Neural progenitor cell (in vitro differentiated cells): Measurements from ENCODE around the gene NAT8L. TPM values are rescaled to one million over a fixed set of nuclear protein-coding genes. Genes with fewer than 3 reads are reported as not detected.

Experiments used
- DNase-seq: peaks from one replicate; pipeline ENCODE4 v3.0.0-alpha.2; 2016; ENCODE audit warnings: low spot score
- H2AFZ ChIP-seq: fragments of 200-600 bp; sonication (generic); replicated peaks from 2 replicates; pipeline ENCODE4 v1.6.1; 2016; ENCODE audit warnings: antibody characterized with exemption
- H3F3A ChIP-seq: fragments of 200-600 bp; sonication (generic); 2 replicates; pipeline ENCODE4 v1.6.1; 2016; ENCODE audit warnings: antibody characterized with exemption, low read depth
- H3K27ac ChIP-seq: fragments of 200-600 bp; sonication (generic); 2 replicates; pipeline ENCODE4 v1.5.1; 2016; ENCODE audit warnings: mild to moderate bottlenecking
- H3K27me3 ChIP-seq: fragments of 200-600 bp; sonication (generic); 2 replicates; pipeline ENCODE4 v1.6.1; 2016; ENCODE audit warnings: mild to moderate bottlenecking, moderate library complexity
- H3K36me3 ChIP-seq: fragments of 200-600 bp; sonication (generic); 2 replicates; pipeline ENCODE4 v1.5.1; 2016
- H3K4me1 ChIP-seq: fragments of 200-600 bp; sonication (generic); 2 replicates; pipeline ENCODE4 v1.6.1; 2016; ENCODE audit warnings: mixed run types
- H3K4me2 ChIP-seq: fragments of 200-600 bp; sonication (generic); 2 replicates; pipeline ENCODE4 v1.6.1; 2016
- H3K4me3 ChIP-seq: fragments of 200-600 bp; sonication (generic); 2 replicates; pipeline ENCODE4 v1.5.1; 2016
- H3K79me2 ChIP-seq: fragments of 200-600 bp; sonication (generic); 2 replicates; pipeline ENCODE4 v1.6.1; 2016; ENCODE audit warnings: low read depth
- H3K9ac ChIP-seq: fragments of 200-600 bp; sonication (generic); 2 replicates; pipeline ENCODE4 v1.6.1; 2016
- H3K9me3 ChIP-seq: fragments of 200-600 bp; sonication (generic); 2 replicates; pipeline ENCODE4 v1.5.1; 2016; ENCODE audit warnings: low read depth
- H4K20me1 ChIP-seq: fragments of 200-600 bp; sonication (generic); 2 replicates; pipeline ENCODE4 v1.6.1; 2016; ENCODE audit warnings: low read depth
- H3K27ac Mint-ChIP-seq: 3 replicates; pipeline ENCODE4 v1.8.0; 2021; ENCODE audit warnings: mixed read lengths
- H3K27me3 Mint-ChIP-seq: 2 replicates; pipeline ENCODE4 v1.8.0; 2022; ENCODE audit warnings: low read depth, mild to moderate bottlenecking, inconsistent platforms, moderate library complexity, mixed read lengths; ENCODE audit not compliant: insufficient read depth
- H3K36me3 Mint-ChIP-seq: 3 replicates; pipeline ENCODE4 v1.8.0; 2021; ENCODE audit warnings: mixed read lengths
- H3K4me1 Mint-ChIP-seq: 3 replicates; pipeline ENCODE4 v1.8.0; 2021; ENCODE audit warnings: mixed read lengths
- H3K4me3 Mint-ChIP-seq: 3 replicates; pipeline ENCODE4 v1.8.0; 2021; ENCODE audit warnings: mild to moderate bottlenecking, moderate library complexity, mixed read lengths
- H3K9me3 Mint-ChIP-seq: 3 replicates; pipeline ENCODE4 v1.8.0; 2020; ENCODE audit warnings: mixed read lengths
- EZH2 ChIP-seq: fragments of 200-600 bp; sonication (generic); IDR thresholded peaks from 2 replicates; pipeline ENCODE4 v1.6.1; 2017; ENCODE audit warnings: antibody characterized with exemption, mild to moderate bottlenecking, moderate library complexity
- EZH2phosphoT487 ChIP-seq: fragments of 200-600 bp; sonication (generic); IDR thresholded peaks from 2 replicates; pipeline ENCODE4 v1.6.1; 2017; ENCODE audit warnings: antibody characterized with exemption
- total RNA-seq: library from RNA; depleted of rRNA; stranded (reverse); fragments of >200 nt; gene quantifications from 2 replicates; pipeline ENCODE4 v1.2.3, GENCODE V29; 2015; ENCODE audit warnings: low replicate concordance
- TF ChIP-seq, protein P1 (sequence below): fragments of 200-600 bp; sonication (generic); IDR thresholded peaks from 2 replicates; pipeline ENCODE4 v1.5.1; 2017; ENCODE audit warnings: antibody characterized with exemption, mild to moderate bottlenecking

NAT8L gene
- total RNA-seq, 1 donor from 2014 or later, result 0.62 TPM

- Histone ChIP-seq H3K36me3 (no peaks in the 10 kb centered on the region), H2AFZ (no peak overlapping the region), H3K4me3 (no peak overlapping the region), H3K4me1 (no peaks in the 10 kb centered on the region), H3K79me2 (no peaks in the 10 kb centered on the region), H3K27ac (no peak overlapping the region), H3K27me3 (no peaks in the 10 kb centered on the region), H3K4me2 (no peak overlapping the region), H3K9me3 (no peaks in the 10 kb centered on the region), H3K9ac (no peak overlapping the region), H4K20me1 (no peaks in the 10 kb centered on the region), H3F3A (no peaks in the 10 kb centered on the region)
- H3K27me3 Mint-ChIP-seq, result peaks cover 11% of the 10 kb centered on the region
- H3K36me3 Mint-ChIP-seq, result no peaks in the 10 kb centered on the region
- no peak overlapping the region for H3K4me3 Mint-ChIP-seq
- H3K9me3 Mint-ChIP-seq, result no peaks in the 10 kb centered on the region
- no peak for DNase-seq
- no peak overlapping the region for H3K27ac Mint-ChIP-seq
- H3K4me1 Mint-ChIP-seq, result peaks cover 25% of the 10 kb centered on the region
- TF ChIP-seq, protein P1, sequence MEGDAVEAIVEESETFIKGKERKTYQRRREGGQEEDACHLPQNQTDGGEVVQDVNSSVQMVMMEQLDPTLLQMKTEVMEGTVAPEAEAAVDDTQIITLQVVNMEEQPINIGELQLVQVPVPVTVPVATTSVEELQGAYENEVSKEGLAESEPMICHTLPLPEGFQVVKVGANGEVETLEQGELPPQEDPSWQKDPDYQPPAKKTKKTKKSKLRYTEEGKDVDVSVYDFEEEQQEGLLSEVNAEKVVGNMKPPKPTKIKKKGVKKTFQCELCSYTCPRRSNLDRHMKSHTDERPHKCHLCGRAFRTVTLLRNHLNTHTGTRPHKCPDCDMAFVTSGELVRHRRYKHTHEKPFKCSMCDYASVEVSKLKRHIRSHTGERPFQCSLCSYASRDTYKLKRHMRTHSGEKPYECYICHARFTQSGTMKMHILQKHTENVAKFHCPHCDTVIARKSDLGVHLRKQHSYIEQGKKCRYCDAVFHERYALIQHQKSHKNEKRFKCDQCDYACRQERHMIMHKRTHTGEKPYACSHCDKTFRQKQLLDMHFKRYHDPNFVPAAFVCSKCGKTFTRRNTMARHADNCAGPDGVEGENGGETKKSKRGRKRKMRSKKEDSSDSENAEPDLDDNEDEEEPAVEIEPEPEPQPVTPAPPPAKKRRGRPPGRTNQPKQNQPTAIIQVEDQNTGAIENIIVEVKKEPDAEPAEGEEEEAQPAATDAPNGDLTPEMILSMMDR, result no peak
- TF ChIP-seq EZH2phosphoT487 (no peak), EZH2 (no peak)
Observed at GRCh38 chr4:2080429-2081300, 21.5 kb downstream of the NAT8L start.

GRCh38 chr4:2081540-2081939 is 22.4 kb downstream of the NAT8L start:
- DNase-seq, result no peak
- H4K20me1 ChIP-seq, result no peaks in the 10 kb centered on the region
- Mint-ChIP-seq H3K27ac (no peak overlapping the region), H3K4me1 (peaks cover 25% of the 10 kb centered on the region), H3K27me3 (peaks cover 14% of the 10 kb centered on the region), H3K36me3 (no peaks in the 10 kb centered on the region), H3K9me3 (no peaks in the 10 kb centered on the region), H3K4me3 (no peak overlapping the region)
- H3K79me2 ChIP-seq, result no peaks in the 10 kb centered on the region
- H3K4me2 ChIP-seq, result no peak overlapping the region
- H3K4me1 ChIP-seq, result no peaks in the 10 kb centered on the region
- H3K27ac ChIP-seq, result no peak overlapping the region
- H3K9me3 ChIP-seq, result no peaks in the 10 kb centered on the region
- no peak overlapping the region for H3K4me3 ChIP-seq
- H3K27me3 ChIP-seq, result no peaks in the 10 kb centered on the region
- no peak overlapping the region for H2AFZ ChIP-seq
- no peak overlapping the region for H3K9ac ChIP-seq
- TF ChIP-seq EZH2phosphoT487 (no peak), EZH2 (no peak)
- TF ChIP-seq, protein P1, result no peak
- no peaks in the 10 kb centered on the region for H3K36me3 ChIP-seq
- no peaks in the 10 kb centered on the region for H3F3A ChIP-seq

GRCh38 chr4:2082118-2082517 is 23.0 kb downstream of the NAT8L start:
- Histone ChIP-seq H3K4me1 (no peaks in the 10 kb centered on the region), H3K9me3 (no peaks in the 10 kb centered on the region), H2AFZ (no peak overlapping the region), H3K9ac (no peak overlapping the region), H3K4me2 (no peak overlapping the region), H4K20me1 (no peaks in the 10 kb centered on the region), H3F3A (no peaks in the 10 kb centered on the region), H3K79me2 (no peaks in the 10 kb centered on the region), H3K27ac (no peak overlapping the region), H3K36me3 (no peaks in the 10 kb centered on the region), H3K27me3 (no peaks in the 10 kb centered on the region), H3K4me3 (no peak overlapping the region)
- no peak overlapping the region for H3K4me3 Mint-ChIP-seq
- H3K36me3 Mint-ChIP-seq, result no peaks in the 10 kb centered on the region
- no peak for TF ChIP-seq EZH2phosphoT487
- TF ChIP-seq, protein P1, result no peak
- no peak for TF ChIP-seq EZH2
- H3K27ac Mint-ChIP-seq, result peak overlapping the region; percentile 9
- DNase-seq, result no peak
- H3K27me3 Mint-ChIP-seq, result peaks cover 14% of the 10 kb centered on the region
- H3K4me1 Mint-ChIP-seq, result peaks cover 20% of the 10 kb centered on the region
- no peaks in the 10 kb centered on the region for H3K9me3 Mint-ChIP-seq
